ENCODE measurements around the gene COX8A.
"Not testable (repeated sequence)": the region's sequence is repeated elsewhere in the genome, so short reads cannot be mapped to it uniquely, and the experiment has no call there.

Gene COX8A

GRCh38 chr11:63974259-63975143, at the start of gene COX8A:
COX8A (plus strand) TSS chr11:63974620; CDS start chr11:63974681, 61 bp downstream.
- peak; percentile 86 to 92 for DNase-seq

- DNase-seq, result no peak
Measured at GRCh38 chr11:63929616-63930015, 44.8 kb upstream of the COX8A start.

- no peak for DNase-seq
Measured at GRCh38 chr11:63931045-63931444, 43.4 kb upstream of the COX8A start.

- DNase-seq, result no peak
Measured at GRCh38 chr11:63931876-63932275, 42.5 kb upstream of the COX8A start.

- DNase-seq, result no peak
Measured at GRCh38 chr11:63933459-63933858, 41.0 kb upstream of the COX8A start.

- DNase-seq, result no peak
Measured at GRCh38 chr11:63937713-63938478, 36.5 kb upstream of the COX8A start.

GRCh38 chr11:63938479-63939396, 35.7 kb upstream of the COX8A start, which contains the start of gene NAA40:
NAA40 (plus strand) TSS chr11:63939002; CDS start chr11:63939097, 95 bp downstream.
- DNase-seq, result peak; percentile 92 to 93

GRCh38 chr11:63939397-63939891, 35.0 kb upstream of the COX8A start:
- no peak for DNase-seq

GRCh38 chr11:63940786-63941185, 33.6 kb upstream of the COX8A start:
- DNase-seq, result no peak

GRCh38 chr11:63941901-63942300, 32.5 kb upstream of the COX8A start:
- DNase-seq, result no peak

- no peak for DNase-seq
Measured at GRCh38 chr11:63942803-63943202, 31.6 kb upstream of the COX8A start.

GRCh38 chr11:63944987-63945386, 29.4 kb upstream of the COX8A start:
- DNase-seq, result no peak

GRCh38 chr11:63945477-63946163, 28.8 kb upstream of the COX8A start:
- peak; percentile 35 to 37 for DNase-seq

GRCh38 chr11:63951779-63952536, 22.5 kb upstream of the COX8A start:
- no peak for DNase-seq

GRCh38 chr11:63952570-63952969, 21.9 kb upstream of the COX8A start:
- no peak for DNase-seq

- no peak for DNase-seq
Measured at GRCh38 chr11:63958008-63958407, 16.4 kb upstream of the COX8A start.

- DNase-seq, result no peak
Measured at GRCh38 chr11:63961608-63962412, 12.6 kb upstream of the COX8A start.

GRCh38 chr11:63963895-63964294, 10.5 kb upstream of the COX8A start:
- not testable (repeated sequence) for DNase-seq

- no peak for DNase-seq
Measured at GRCh38 chr11:63966444-63966843, 8.0 kb upstream of the COX8A start.

- DNase-seq, result no peak
Measured at GRCh38 chr11:63969461-63969860, 5.0 kb upstream of the COX8A start.

Measured in stimulated activated CD4-positive, alpha-beta T cell treated with anti-CD3 and anti-CD28 coated beads, Interleukin-2, amount 100 ng/mL, for 48 hours (primary cell).